Measurements from ENCODE around the gene ARHGAP29. TPM values are rescaled to one million over a fixed set of nuclear protein-coding genes. Genes with fewer than 3 reads are reported as not detected.

ARHGAP29 gene
- total RNA-seq, 1 donor from 2014 or later = 27.3 TPM

GRCh38 chr1:94122201-94122970, 115.0 kb downstream of the ARHGAP29 start:
- intact Hi-C loops (cut with DNase I) = no loop called here
- Histone ChIP-seq H3K9me3 (no peaks in the 10 kb centered on the region), H3K4me3 (no peak overlapping the region), H3K4me1 (peaks cover 5% of the 10 kb centered on the region), H3K27ac (no peak overlapping the region), H3K36me3 (no peaks in the 10 kb centered on the region), H3K27me3 (no peaks in the 10 kb centered on the region)
- TF ChIP-seq CTCF (IDR thresholded peaks at IDR 0.05) = no peak
- TF ChIP-seq POLR2AphosphoS5 (IDR thresholded peaks at IDR 0.05; ENCODE audit: insufficient read depth in 1 of 2, low read depth in 1 of 2) = no peak
- no peak for TF ChIP-seq POLR2A (IDR thresholded peaks at IDR 0.05)
- DNase-seq (ENCODE audit: extremely low spot score in 2 of 2) = peak in 1 of 2 donors; percentile 28

Other genes starting within 250 kb of the ARHGAP29 start
- 0.49 TPM for gene ABCA4, start 116.4 kb downstream of the ARHGAP29 start, total RNA-seq
- 16.2 TPM for gene ABCD3, start 180.8 kb upstream of the ARHGAP29 start, total RNA-seq

Data from vagina (tissue), 2 donors.